22Rv1 (cell line): ENCODE results near the gene TSPAN1.

Experiments used
- CTCF ChIP-seq: fragments of 450-650 bp; IDR thresholded peaks from 2 replicates; pipeline ENCODE4 v1.5.1; 2017; ENCODE audit warnings: mild to moderate bottlenecking
- ZFX ChIP-seq: fragments of 450-650 bp; IDR thresholded peaks from 2 replicates; pipeline ENCODE4 v1.6.1; 2017; ENCODE audit warnings: antibody characterized with exemption, borderline replicate concordance

DNA sequence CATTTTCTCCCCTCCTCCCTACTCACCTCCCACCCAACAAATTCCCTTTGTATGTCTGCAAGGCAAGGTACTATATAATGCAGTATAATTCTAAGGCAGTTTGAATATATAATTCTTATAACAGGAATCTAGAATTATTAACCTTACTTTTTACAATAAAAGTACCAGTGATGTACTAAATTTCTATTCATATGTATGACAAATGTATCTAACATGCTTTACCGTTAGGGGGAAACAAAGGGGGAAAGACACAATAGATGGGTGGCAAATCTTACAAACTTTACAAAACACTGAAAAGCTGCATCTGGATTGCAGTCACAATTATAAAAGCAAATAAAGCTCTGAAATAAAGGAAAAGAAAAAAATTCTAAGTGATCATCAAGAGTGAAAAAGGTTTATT is 44.8 kb upstream of the TSPAN1 start:
- TF ChIP-seq CTCF (no peak), ZFX (no peak)
